ENCODE data around the gene SOX30.

SOX30 gene

GRCh38 chr5:157659868-157660660 lies 7.8 kb upstream of the SOX30 start:
- no peak for DNase-seq

- no peak for DNase-seq
Observed at GRCh38 chr5:157658893-157659292, 6.7 kb upstream of the SOX30 start.

- DNase-seq: no peak
Observed at GRCh38 chr5:157657516-157657915, 5.3 kb upstream of the SOX30 start.

GRCh38 chr5:157651623-157652376 lies 438 bp downstream of the SOX30 start:
- DNase-seq: no peak

GRCh38 chr5:157650991-157651611 lies 1.1 kb downstream of the SOX30 start:
- DNase-seq: no peak

GRCh38 chr5:157649101-157649500 lies 3.1 kb downstream of the SOX30 start:
- no peak for DNase-seq

- DNase-seq: no peak
Observed at GRCh38 chr5:157648275-157648990, 3.8 kb downstream of the SOX30 start.

GRCh38 chr5:157640406-157641066 lies 11.7 kb downstream of the SOX30 start:
- DNase-seq: no peak

- no peak for DNase-seq
Observed at GRCh38 chr5:157630341-157630740, 21.9 kb downstream of the SOX30 start.

- DNase-seq: no peak
Observed at GRCh38 chr5:157626831-157627230, 25.4 kb downstream of the SOX30 start.

- no peak for DNase-seq
Observed at GRCh38 chr5:157624144-157624543, 28.1 kb downstream of the SOX30 start.

- no peak for DNase-seq
Observed at GRCh38 chr5:157620776-157621175, 31.5 kb downstream of the SOX30 start.

GRCh38 chr5:157618191-157618765 lies 34.0 kb downstream of the SOX30 start:
- no peak for DNase-seq

- DNase-seq: no peak
Observed at GRCh38 chr5:157616785-157617184, 35.5 kb downstream of the SOX30 start.

GRCh38 chr5:157613385-157614245 lies 38.6 kb downstream of the SOX30 start:
- DNase-seq: no peak

GRCh38 chr5:157612581-157612980 lies 39.7 kb downstream of the SOX30 start:
- DNase-seq: no peak

- no peak for DNase-seq
Observed at GRCh38 chr5:157611571-157612476, 40.4 kb downstream of the SOX30 start.

- no peak for DNase-seq
Observed at GRCh38 chr5:157610990-157611389, 41.2 kb downstream of the SOX30 start.

GRCh38 chr5:157608972-157609565 lies 43.2 kb downstream of the SOX30 start:
- no peak for DNase-seq

Measured in NCI-H1694 (cell line).